HG02798 (cell line): ENCODE data around the gene LHFPL2.
A peak's percentile ranks its signal among the peaks of the same experiment; 100 is the strongest.

Experiments used
- ATAC-seq: cut with Tn5 transposase; IDR thresholded peaks from one replicate; pipeline ENCODE4 v1.9.1; 2021; ENCODE audit warnings: mild to moderate bottlenecking; ENCODE audit not compliant: unreplicated experiment, poor library complexity

LHFPL2 gene

GRCh38 chr5:78600687-78601414, 47.7 kb downstream of the LHFPL2 start:
- no peak for ATAC-seq

GRCh38 chr5:78598973-78599372, 49.6 kb downstream of the LHFPL2 start:
- ATAC-seq: no peak

GRCh38 chr5:78597974-78598371, 50.6 kb downstream of the LHFPL2 start:
- no peak for ATAC-seq

- ATAC-seq: no peak
These were observed 51.3 kb downstream of the LHFPL2 start for GRCh38 chr5:78597068-78597973.

GRCh38 chr5:78595458-78595921, 53.1 kb downstream of the LHFPL2 start:
- ATAC-seq: no peak

- no peak for ATAC-seq
These were observed 53.7 kb downstream of the LHFPL2 start for GRCh38 chr5:78594610-78595457.

GRCh38 chr5:78594021-78594420, 54.6 kb downstream of the LHFPL2 start:
- ATAC-seq: no peak

- ATAC-seq: no peak
These were observed 55.1 kb downstream of the LHFPL2 start for GRCh38 chr5:78593465-78593864.

GRCh38 chr5:78592735-78593386, 55.7 kb downstream of the LHFPL2 start:
- no peak for ATAC-seq

- ATAC-seq: peak; percentile 68
These were observed 56.4 kb downstream of the LHFPL2 start for GRCh38 chr5:78591972-78592700.

GRCh38 chr5:78591138-78591612, 57.4 kb downstream of the LHFPL2 start:
- ATAC-seq: no peak

GRCh38 chr5:78589923-78590322, 58.6 kb downstream of the LHFPL2 start:
- ATAC-seq: no peak

GRCh38 chr5:78588507-78588906, 60.1 kb downstream of the LHFPL2 start:
- ATAC-seq: no peak

- no peak for ATAC-seq
These were observed 60.7 kb downstream of the LHFPL2 start for GRCh38 chr5:78587775-78588291.

- no peak for ATAC-seq
These were observed 61.3 kb downstream of the LHFPL2 start for GRCh38 chr5:78587081-78587774.

- ATAC-seq: no peak
These were observed 62.3 kb downstream of the LHFPL2 start for GRCh38 chr5:78586251-78586650.

GRCh38 chr5:78578015-78578414, 70.6 kb downstream of the LHFPL2 start:
- ATAC-seq: no peak

- ATAC-seq: no peak
These were observed 71.3 kb downstream of the LHFPL2 start for GRCh38 chr5:78577071-78577807.
